Measurements from ENCODE around the gene PAQR6.

- TF ChIP-seq CTCF (IDR thresholded peaks at IDR 0.05; ENCODE audit: poor library complexity, severe bottlenecking), result no peak
- TF ChIP-seq SMC3 (conservative IDR thresholded peaks at IDR 0.05; ENCODE audit: poor library complexity), result no peak
- TF ChIP-seq POLR2AphosphoS5 (IDR thresholded peaks at IDR 0.05), result no peak
- no peak for TF ChIP-seq RAD21 (conservative IDR thresholded peaks at IDR 0.05)
- no peak for TF ChIP-seq EP300 (conservative IDR thresholded peaks at IDR 0.05; ENCODE audit: poor library complexity, severe bottlenecking)
- no peak for TF ChIP-seq MXI1 (conservative IDR thresholded peaks at IDR 0.05; ENCODE audit: poor library complexity, severe bottlenecking)
- TF ChIP-seq EZH2 (IDR thresholded peaks at IDR 0.05; ENCODE audit: borderline replicate concordance, insufficient read depth, low read length, poor library complexity, severe bottlenecking), result no peak
- no peak for TF ChIP-seq TAF1 (IDR thresholded peaks at IDR 0.05; ENCODE audit: low read depth)
Observed at GRCh38 chr1:156276966-156277381, 29.1 kb upstream of the PAQR6 start.

Measured in neural cell (in vitro differentiated cells).